ENCODE data around the gene WIF1. TPM values are rescaled to one million over a fixed set of nuclear protein-coding genes. Genes with fewer than 3 reads are reported as not detected.

Gene WIF1
- total and polyA plus RNA-seq, 10 of the 15 experiments (the other 5 are each of a cell fraction or from before 2014, with no cell fraction given): 0.04 to 0.05 (median 0.05) TPM; not detected in 7

DNA sequence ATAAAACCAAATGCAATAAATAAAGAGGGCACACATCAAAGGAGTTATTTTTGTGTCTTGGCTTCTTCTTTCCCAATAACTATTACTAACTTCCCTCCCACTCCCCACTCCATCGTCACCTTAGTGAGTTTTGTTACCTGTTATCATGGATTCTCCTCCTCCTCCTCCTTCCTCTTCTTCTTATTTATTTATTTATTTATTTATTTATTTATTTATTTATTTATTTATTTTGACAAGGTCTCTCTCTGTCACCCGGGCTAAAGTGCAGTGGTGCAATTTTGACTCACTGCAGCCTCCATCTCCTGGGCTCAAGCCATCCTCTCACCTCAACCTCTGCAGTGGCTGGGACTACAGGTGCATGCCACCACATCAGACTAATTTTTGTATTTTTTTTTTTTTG is 26.4 kb downstream of the WIF1 start:
- FAIRE-seq (no peak), DNase-seq (ENCODE audit: low read depth, low spot score) (no peak), ATAC-seq (no peak)
- Histone ChIP-seq H3K4me3 (no peak overlapping the region), H3K4me1 (ENCODE audit: control insufficient read depth, insufficient read depth, low read length) (no peaks in the 10 kb centered on the region), H3K27ac (ENCODE audit: control insufficient read depth, insufficient read depth) (no peak overlapping the region), H2AFZ (ENCODE audit: control insufficient read depth, low read depth, low read length) (no peak overlapping the region), H3K36me3 (ENCODE audit: control insufficient read depth in 2 of 2, insufficient read depth in 2 of 2, low read length in 1 of 2) (no peaks in the 10 kb centered on the region), H3K9ac (ENCODE audit: control insufficient read depth, insufficient read depth, low read length) (no peak overlapping the region), H3K79me2 (ENCODE audit: control insufficient read depth, insufficient read depth, low read length) (no peaks in the 10 kb centered on the region), H4K20me1 (ENCODE audit: control insufficient read depth, insufficient read depth) (no peaks in the 10 kb centered on the region), H3K4me2 (ENCODE audit: control insufficient read depth, insufficient read depth) (no peak overlapping the region), H3K9me3 (replicated peaks; ENCODE audit: control insufficient read depth, insufficient read depth, low read length) (no peaks in the 10 kb centered on the region), H3K27me3 (replicated peaks in 1 of 2; ENCODE audit: control insufficient read depth in 2 of 2, insufficient read depth in 2 of 2, low read length in 1 of 2) (peaks cover 0 to 5% of the 10 kb centered on the region in 2 experiments; a peak in 3 of 4 replicates)
- no peak for TF ChIP-seq SUZ12 (IDR thresholded peaks at IDR 0.05; ENCODE audit: unreplicated experiment)
- TF ChIP-seq SP1 (IDR thresholded peaks at IDR 0.05; ENCODE audit: low read depth, low read length): no peak
- no peak for TF ChIP-seq HDGF (IDR thresholded peaks at IDR 0.05)
- TF ChIP-seq PAX5 (IDR thresholded peaks at IDR 0.05; ENCODE audit: borderline replicate concordance, low read depth, low read length): no peak
- TF ChIP-seq, protein P1, sequence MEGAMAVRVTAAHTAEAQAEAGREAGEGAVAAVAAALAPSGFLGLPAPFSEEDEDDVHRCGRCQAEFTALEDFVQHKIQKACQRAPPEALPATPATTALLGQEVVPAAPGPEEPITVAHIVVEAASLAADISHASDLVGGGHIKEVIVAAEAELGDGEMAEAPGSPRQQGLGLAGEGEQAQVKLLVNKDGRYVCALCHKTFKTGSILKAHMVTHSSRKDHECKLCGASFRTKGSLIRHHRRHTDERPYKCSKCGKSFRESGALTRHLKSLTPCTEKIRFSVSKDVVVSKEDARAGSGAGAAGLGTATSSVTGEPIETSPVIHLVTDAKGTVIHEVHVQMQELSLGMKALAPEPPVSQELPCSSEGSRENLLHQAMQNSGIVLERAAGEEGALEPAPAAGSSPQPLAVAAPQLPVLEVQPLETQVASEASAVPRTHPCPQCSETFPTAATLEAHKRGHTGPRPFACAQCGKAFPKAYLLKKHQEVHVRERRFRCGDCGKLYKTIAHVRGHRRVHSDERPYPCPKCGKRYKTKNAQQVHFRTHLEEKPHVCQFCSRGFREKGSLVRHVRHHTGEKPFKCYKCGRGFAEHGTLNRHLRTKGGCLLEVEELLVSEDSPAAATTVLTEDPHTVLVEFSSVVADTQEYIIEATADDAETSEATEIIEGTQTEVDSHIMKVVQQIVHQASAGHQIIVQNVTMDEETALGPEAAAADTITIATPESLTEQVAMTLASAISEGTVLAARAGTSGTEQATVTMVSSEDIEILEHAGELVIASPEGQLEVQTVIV (IDR thresholded peaks at IDR 0.05; ENCODE audit: borderline replicate concordance, partially characterized antibody): no peak
- SMC1A ChIA-PET (ENCODE audit: uncharacterized antibody, unreplicated experiment): no interaction called here
- no TSS peak for BruUV-seq (replicated peaks)
- CTCF ChIA-PET: no interaction called here
- RAD21 ChIA-PET (ENCODE audit: unreplicated experiment): no interaction called here
- POLR2A ChIA-PET: no interaction called here
- 17% methylated on average over 2 of the region's 2 CpGs for WGBS (ENCODE audit: insufficient coverage, insufficient replicate concordance, low lambda C conversion rate, missing lambda C conversion rate)
- intact Hi-C loops (cut with micrococcal nuclease; ENCODE audit: unreplicated experiment) (no loop called here), in situ Hi-C loops (cut with MboI) (no loop called here)

DNA sequence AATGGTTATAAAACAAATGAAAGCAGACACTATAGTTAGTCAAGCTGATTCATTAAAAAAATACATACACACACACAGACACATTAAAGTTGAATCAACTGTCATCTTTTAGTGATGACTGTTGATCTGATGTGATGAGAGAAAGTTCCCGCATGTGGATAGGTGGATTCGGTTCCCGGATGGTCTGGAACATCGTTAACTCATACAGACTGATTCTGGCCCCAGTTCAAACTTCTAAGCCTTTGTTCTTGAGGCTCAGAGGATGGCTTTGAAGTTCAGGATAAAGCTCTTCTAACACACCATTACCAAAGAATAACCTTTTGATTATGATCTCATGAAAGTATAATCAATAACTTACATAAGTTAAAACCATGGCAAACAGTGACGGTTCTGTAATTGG is 27.5 kb downstream of the WIF1 start:
- WGBS (ENCODE audit: insufficient coverage, insufficient replicate concordance, low lambda C conversion rate, missing lambda C conversion rate): 60% methylated on average over 5 of the region's 5 CpGs
- Histone ChIP-seq H3K79me2 (ENCODE audit: control insufficient read depth, insufficient read depth, low read length) (no peaks in the 10 kb centered on the region), H3K9me3 (replicated peaks; ENCODE audit: control insufficient read depth, insufficient read depth, low read length) (no peaks in the 10 kb centered on the region), H3K27ac (ENCODE audit: control insufficient read depth, insufficient read depth) (no peak overlapping the region), H2AFZ (ENCODE audit: control insufficient read depth, low read depth, low read length) (no peak overlapping the region), H3K9ac (ENCODE audit: control insufficient read depth, insufficient read depth, low read length) (no peak overlapping the region), H3K4me2 (ENCODE audit: control insufficient read depth, insufficient read depth) (no peak overlapping the region), H3K27me3 (replicated peaks in 1 of 2; ENCODE audit: control insufficient read depth in 2 of 2, insufficient read depth in 2 of 2, low read length in 1 of 2) (peaks cover 0 to 5% of the 10 kb centered on the region in 2 experiments; a peak in 3 of 4 replicates), H4K20me1 (ENCODE audit: control insufficient read depth, insufficient read depth) (no peaks in the 10 kb centered on the region), H3K4me1 (ENCODE audit: control insufficient read depth, insufficient read depth, low read length) (no peaks in the 10 kb centered on the region), H3K4me3 (no peak overlapping the region), H3K36me3 (ENCODE audit: control insufficient read depth in 2 of 2, insufficient read depth in 2 of 2, low read length in 1 of 2) (no peaks in the 10 kb centered on the region)
- FAIRE-seq (no peak), DNase-seq (ENCODE audit: low read depth, low spot score) (no peak), ATAC-seq (no peak)
- RAD21 ChIA-PET (ENCODE audit: unreplicated experiment): no interaction called here
- no TSS peak for BruUV-seq (replicated peaks)
- SMC1A ChIA-PET (ENCODE audit: uncharacterized antibody, unreplicated experiment): interaction anchor here (0.7 to 1.4 kb wide), 3 partner anchors 11 to 330 kb away, joined by 3 read pairs; no protein-coding TSS in a partner anchor
- in situ Hi-C loops (cut with MboI) (no loop called here), intact Hi-C loops (cut with micrococcal nuclease; ENCODE audit: unreplicated experiment) (no loop called here)
- CTCF ChIA-PET: no interaction called here
- POLR2A ChIA-PET: no interaction called here
- TF ChIP-seq, protein P2, sequence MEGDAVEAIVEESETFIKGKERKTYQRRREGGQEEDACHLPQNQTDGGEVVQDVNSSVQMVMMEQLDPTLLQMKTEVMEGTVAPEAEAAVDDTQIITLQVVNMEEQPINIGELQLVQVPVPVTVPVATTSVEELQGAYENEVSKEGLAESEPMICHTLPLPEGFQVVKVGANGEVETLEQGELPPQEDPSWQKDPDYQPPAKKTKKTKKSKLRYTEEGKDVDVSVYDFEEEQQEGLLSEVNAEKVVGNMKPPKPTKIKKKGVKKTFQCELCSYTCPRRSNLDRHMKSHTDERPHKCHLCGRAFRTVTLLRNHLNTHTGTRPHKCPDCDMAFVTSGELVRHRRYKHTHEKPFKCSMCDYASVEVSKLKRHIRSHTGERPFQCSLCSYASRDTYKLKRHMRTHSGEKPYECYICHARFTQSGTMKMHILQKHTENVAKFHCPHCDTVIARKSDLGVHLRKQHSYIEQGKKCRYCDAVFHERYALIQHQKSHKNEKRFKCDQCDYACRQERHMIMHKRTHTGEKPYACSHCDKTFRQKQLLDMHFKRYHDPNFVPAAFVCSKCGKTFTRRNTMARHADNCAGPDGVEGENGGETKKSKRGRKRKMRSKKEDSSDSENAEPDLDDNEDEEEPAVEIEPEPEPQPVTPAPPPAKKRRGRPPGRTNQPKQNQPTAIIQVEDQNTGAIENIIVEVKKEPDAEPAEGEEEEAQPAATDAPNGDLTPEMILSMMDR (IDR thresholded peaks at IDR 0.05 in 2 of 3, conservative IDR thresholded peaks at IDR 0.05 in 1 of 3; ENCODE audit: control insufficient read depth in 2 of 3, extremely low read depth in 1 of 3, insufficient read depth in 1 of 3, low read depth in 3 of 3, low read length in 3 of 3): no peak
- TF ChIP-seq NR2F1 (conservative IDR thresholded peaks at IDR 0.05) (no peak), BRCA1 (IDR thresholded peaks at IDR 0.05; ENCODE audit: low read depth, low read length) (no peak), WRNIP1 (IDR thresholded peaks at IDR 0.05; ENCODE audit: borderline replicate concordance, low read depth, low read length) (no peak), CREB1 (IDR thresholded peaks at IDR 0.05; ENCODE audit: low read depth) (no peak)
- TF ChIP-seq, protein P3, sequence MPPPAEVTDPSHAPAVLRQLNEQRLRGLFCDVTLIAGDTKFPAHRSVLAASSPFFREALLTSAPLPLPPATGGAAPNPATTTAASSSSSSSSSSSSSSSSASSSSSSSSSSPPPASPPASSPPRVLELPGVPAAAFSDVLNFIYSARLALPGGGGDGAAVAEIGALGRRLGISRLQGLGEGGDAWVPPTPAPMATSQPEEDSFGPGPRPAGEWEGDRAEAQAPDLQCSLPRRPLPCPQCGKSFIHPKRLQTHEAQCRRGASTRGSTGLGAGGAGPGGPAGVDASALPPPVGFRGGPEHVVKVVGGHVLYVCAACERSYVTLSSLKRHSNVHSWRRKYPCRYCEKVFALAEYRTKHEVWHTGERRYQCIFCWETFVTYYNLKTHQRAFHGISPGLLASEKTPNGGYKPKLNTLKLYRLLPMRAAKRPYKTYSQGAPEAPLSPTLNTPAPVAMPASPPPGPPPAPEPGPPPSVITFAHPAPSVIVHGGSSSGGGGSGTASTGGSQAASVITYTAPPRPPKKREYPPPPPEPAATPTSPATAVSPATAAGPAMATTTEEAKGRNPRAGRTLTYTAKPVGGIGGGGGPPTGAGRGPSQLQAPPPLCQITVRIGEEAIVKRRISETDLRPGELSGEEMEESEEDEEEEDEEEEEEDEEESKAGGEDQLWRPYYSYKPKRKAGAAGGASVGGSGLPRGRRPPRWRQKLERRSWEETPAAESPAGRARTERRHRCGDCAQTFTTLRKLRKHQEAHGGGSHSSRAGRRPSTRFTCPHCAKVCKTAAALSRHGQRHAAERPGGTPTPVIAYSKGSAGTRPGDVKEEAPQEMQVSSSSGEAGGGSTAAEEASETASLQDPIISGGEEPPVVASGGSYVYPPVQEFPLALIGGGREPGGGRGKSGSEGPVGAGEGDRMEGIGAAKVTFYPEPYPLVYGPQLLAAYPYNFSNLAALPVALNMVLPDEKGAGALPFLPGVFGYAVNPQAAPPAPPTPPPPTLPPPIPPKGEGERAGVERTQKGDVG (CRISPR knock-in tag; IDR thresholded peaks at IDR 0.05): no peak
